A673 (cell line): ENCODE results near the gene ADCY5. TPM values are rescaled to one million over a fixed set of nuclear protein-coding genes. Genes with fewer than 3 reads are reported as not detected.

ENCODE experiments used
- BruUV-seq: library from RNA; stranded (reverse); fragments of 400-500 nt; replicated peaks from 2 replicates; lab custom pipeline; 2021; lab: Mats Ljungman, UMichigan
- CTCF ChIA-PET: fragments of 300-600 bp; sonication (Branson Sonifier 250); formaldehyde crosslinking; loops from one replicate; lab custom pipeline; 2022; ENCODE audit warnings: antibody characterized with exemption; lab: Charles Lee
- POLR2A ChIA-PET: fragments of 300-600 bp; sonication (Branson Sonifier 250); formaldehyde crosslinking; loops from one replicate; lab custom pipeline; 2022; ENCODE audit warnings: antibody characterized with exemption; ENCODE audit not compliant: low non-redundant PET; lab: Charles Lee
- DNase-seq: peaks from one replicate; pipeline ENCODE4 v3.0.0-alpha.2; 2015; ENCODE audit warnings: low spot score
- H3K27ac ChIP-seq: fragments of 200-600 bp; sonication (generic); 2 replicates; pipeline ENCODE4 v1.5.1; 2016; ENCODE audit warnings: mixed run types, low read depth, mild to moderate bottlenecking, mixed read lengths, antibody characterized with exemption, low read length; ENCODE audit not compliant: poor library complexity, severe bottlenecking
- H3K27me3 ChIP-seq: fragments of 200-600 bp; sonication (generic); replicated peaks from 2 replicates; pipeline ENCODE4 v1.6.1; 2017; ENCODE audit warnings: mixed run types, low read depth, mild to moderate bottlenecking, mixed read lengths, antibody characterized with exemption, low read length; ENCODE audit not compliant: insufficient read depth, poor library complexity
- H3K36me3 ChIP-seq: fragments of 200-600 bp; sonication (generic); 2 replicates; pipeline ENCODE4 v1.6.1; 2016; ENCODE audit warnings: mixed run types, mild to moderate bottlenecking, mixed read lengths, antibody characterized with exemption, low read length; ENCODE audit not compliant: insufficient read depth, poor library complexity, severe bottlenecking
- H3K4me1 ChIP-seq: fragments of 200-600 bp; sonication (generic); 2 replicates; pipeline ENCODE4 v1.6.1; 2017; ENCODE audit warnings: mixed run types, mild to moderate bottlenecking, mixed read lengths, antibody characterized with exemption, low read length; ENCODE audit not compliant: insufficient read depth, poor library complexity, severe bottlenecking
- H3K4me3 ChIP-seq: fragments of 200-600 bp; sonication (generic); 2 replicates; pipeline ENCODE4 v1.5.1; 2016; ENCODE audit warnings: low read depth, mixed run types, mild to moderate bottlenecking, mixed read lengths, low read length; ENCODE audit not compliant: poor library complexity, severe bottlenecking
- H3K9me3 ChIP-seq: fragments of 200-600 bp; sonication (generic); 2 replicates; pipeline ENCODE4 v1.6.1; 2016; ENCODE audit warnings: mixed run types, low read depth, mild to moderate bottlenecking, mixed read lengths, antibody characterized with exemption, low read length; ENCODE audit not compliant: poor library complexity, severe bottlenecking
- CTCF ChIP-seq: fragments of 300-800, 200-600 bp; sonication (generic); conservative IDR thresholded peaks from 2 replicates; pipeline ENCODE4 v1.5.1; 2017; ENCODE audit warnings: low read depth, mild to moderate bottlenecking, antibody characterized with exemption, low read length, moderate library complexity, mixed read lengths
- EZH2 ChIP-seq: fragments of 200-600 bp; sonication (generic); IDR thresholded peaks from 2 replicates; pipeline ENCODE4 v1.6.1; 2017; ENCODE audit warnings: borderline replicate concordance, low read depth, mild to moderate bottlenecking, mixed read lengths, antibody characterized with exemption, low read length; ENCODE audit not compliant: poor library complexity, severe bottlenecking
- intact Hi-C: fragments of 100-400 bp; cut with micrococcal nuclease; formaldehyde crosslinking; loops from one replicate; pipeline ENCODE4 v1.10.0; 2022; ENCODE audit not compliant: unreplicated experiment
- total RNA-seq: library from RNA; stranded (reverse); gene quantifications from 2 replicates; pipeline ENCODE4 v1.2.3, GENCODE V29; 2021

ADCY5 gene
- total RNA-seq, 1 experiment from 2014 or later = 0.21 TPM

GRCh38 chr3:123424999-123425712 lies 23.7 kb downstream of the ADCY5 start:
- ChIA-PET CTCF (no interaction called here), POLR2A (no interaction called here)
- Histone ChIP-seq H3K9me3 (no peaks in the 10 kb centered on the region), H3K36me3 (no peaks in the 10 kb centered on the region), H3K27ac (no peak overlapping the region), H3K4me1 (no peaks in the 10 kb centered on the region), H3K27me3 (no peaks in the 10 kb centered on the region), H3K4me3 (no peak overlapping the region)
- no peak for DNase-seq
- BruUV-seq = no TSS peak
- intact Hi-C loops = no loop called here
- no peak for TF ChIP-seq EZH2
- TF ChIP-seq CTCF = no peak

GRCh38 chr3:123424321-123424998 lies 24.4 kb downstream of the ADCY5 start:
- Histone ChIP-seq H3K4me3 (no peak overlapping the region), H3K36me3 (no peaks in the 10 kb centered on the region), H3K27ac (no peak overlapping the region), H3K4me1 (no peaks in the 10 kb centered on the region), H3K9me3 (no peaks in the 10 kb centered on the region), H3K27me3 (no peaks in the 10 kb centered on the region)
- no peak for DNase-seq
- no TSS peak for BruUV-seq
- ChIA-PET CTCF (no interaction called here), POLR2A (no interaction called here)
- TF ChIP-seq CTCF = no peak
- no peak for TF ChIP-seq EZH2
- intact Hi-C loops = no loop called here

DNA sequence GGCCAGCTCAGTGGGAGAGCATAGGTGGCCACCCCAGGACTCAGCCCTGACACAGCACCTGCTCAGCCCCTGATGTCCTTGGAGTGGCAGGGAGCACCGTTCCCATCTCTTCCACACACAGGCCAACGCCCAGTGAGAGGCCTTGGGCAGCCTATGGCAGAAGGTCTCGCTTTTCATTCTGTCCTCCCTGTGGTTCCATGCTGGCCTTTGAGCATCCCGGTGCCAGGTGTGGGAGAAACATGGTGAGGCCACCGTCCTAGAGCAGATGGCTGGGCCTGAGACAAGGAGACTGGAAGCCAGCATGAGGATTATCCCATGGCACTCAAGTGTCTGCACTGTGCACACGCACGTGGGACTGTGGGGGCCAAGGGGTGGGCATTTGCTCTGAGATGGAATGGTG lies 25.1 kb downstream of the ADCY5 start:
- Histone ChIP-seq H3K27me3 (no peaks in the 10 kb centered on the region), H3K27ac (no peak overlapping the region), H3K36me3 (no peaks in the 10 kb centered on the region), H3K4me1 (no peaks in the 10 kb centered on the region), H3K9me3 (no peaks in the 10 kb centered on the region), H3K4me3 (no peak overlapping the region)
- intact Hi-C loops = no loop called here
- BruUV-seq = no TSS peak
- CTCF ChIA-PET = no interaction called here
- DNase-seq = no peak
- no peak for TF ChIP-seq EZH2
- TF ChIP-seq CTCF = no peak
- POLR2A ChIA-PET = no interaction called here
